Measurements from ENCODE around the gene KIF21B. TPM values are rescaled to one million over a fixed set of nuclear protein-coding genes. Genes with fewer than 3 reads are reported as not detected.

KIF21B gene
- polyA plus RNA-seq, 1 experiment, result 0.10 TPM

DNA sequence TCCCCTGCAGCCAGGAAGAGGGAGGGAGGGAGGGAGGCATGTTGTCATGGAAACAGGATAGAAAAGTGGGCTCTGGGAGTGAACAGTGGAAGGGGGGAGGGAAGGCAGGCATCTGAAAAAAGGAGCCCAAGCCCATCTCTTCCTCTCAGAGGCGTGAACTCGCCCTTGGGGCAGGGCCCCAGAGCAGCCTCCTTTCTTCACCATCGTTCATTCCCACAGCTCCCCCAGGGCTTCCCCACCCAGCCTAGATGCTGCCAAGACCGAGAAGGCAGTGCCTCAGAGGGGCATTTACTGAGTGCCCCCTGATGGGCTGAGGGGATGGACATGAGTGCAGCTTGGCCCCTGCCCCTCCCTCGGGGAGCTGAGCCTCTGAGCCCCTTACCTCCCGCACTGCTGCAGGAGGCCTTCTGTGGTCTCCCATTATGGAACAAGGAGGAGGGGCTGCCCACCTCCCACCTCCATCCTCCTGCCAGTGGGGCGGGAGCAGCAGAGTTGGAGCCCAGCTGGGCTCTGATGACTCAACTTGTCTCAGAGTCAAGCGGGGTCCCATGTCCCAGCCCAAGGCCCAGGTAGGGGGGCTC lies 39.1 kb upstream of the KIF21B start:
- ChIA-PET POLR2A (no interaction called here), CTCF (no interaction called here)
- no peak for TF ChIP-seq CTCF (IDR thresholded peaks at IDR 0.05; ENCODE audit: insufficient read depth, low read depth, low read length)
- Histone ChIP-seq H3K4me3 (ENCODE audit: low read depth, low read length) (no peak overlapping the region), H3K27me3 (ENCODE audit: control insufficient read depth, insufficient read depth, low read length) (peaks cover 2% of the 10 kb centered on the region; the same call in 1 of the 2 replicates), H3K36me3 (ENCODE audit: control insufficient read depth, insufficient read depth, low read length) (no peaks in the 10 kb centered on the region)
- DNase-seq (ENCODE audit: low read depth), result no peak

DNA sequence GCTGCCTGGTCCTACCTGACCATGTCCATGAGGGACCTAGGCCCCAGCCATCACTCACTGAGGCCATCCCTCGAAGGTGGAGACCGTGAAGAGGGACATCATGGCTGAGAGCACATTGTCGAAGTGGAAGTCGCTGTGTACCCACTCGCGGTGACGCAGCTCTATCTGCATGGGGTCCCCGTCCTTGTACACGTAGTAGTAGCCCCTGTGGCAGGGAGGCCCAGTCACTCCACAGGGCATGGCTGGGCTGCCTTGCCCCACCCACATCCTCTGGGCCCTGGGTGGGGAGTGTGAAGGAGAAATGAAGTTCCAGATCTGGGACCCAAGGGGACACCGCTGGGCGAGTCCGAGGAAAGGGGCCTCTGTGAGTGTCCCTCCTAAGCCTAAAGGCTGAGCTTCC lies 38.4 kb upstream of the KIF21B start:
- ChIA-PET POLR2A (no interaction called here), CTCF (no interaction called here)
- no peaks in the 10 kb centered on the region for H3K36me3 ChIP-seq (ENCODE audit: control insufficient read depth, insufficient read depth, low read length)
- TF ChIP-seq CTCF (IDR thresholded peaks at IDR 0.05; ENCODE audit: insufficient read depth, low read depth, low read length), result no peak
- no peak overlapping the region for H3K4me3 ChIP-seq (ENCODE audit: low read depth, low read length)
- peaks cover 2% of the 10 kb centered on the region; the same call in 1 of the 2 replicates for H3K27me3 ChIP-seq (ENCODE audit: control insufficient read depth, insufficient read depth, low read length)
- no peak for DNase-seq (ENCODE audit: low read depth)

DNA sequence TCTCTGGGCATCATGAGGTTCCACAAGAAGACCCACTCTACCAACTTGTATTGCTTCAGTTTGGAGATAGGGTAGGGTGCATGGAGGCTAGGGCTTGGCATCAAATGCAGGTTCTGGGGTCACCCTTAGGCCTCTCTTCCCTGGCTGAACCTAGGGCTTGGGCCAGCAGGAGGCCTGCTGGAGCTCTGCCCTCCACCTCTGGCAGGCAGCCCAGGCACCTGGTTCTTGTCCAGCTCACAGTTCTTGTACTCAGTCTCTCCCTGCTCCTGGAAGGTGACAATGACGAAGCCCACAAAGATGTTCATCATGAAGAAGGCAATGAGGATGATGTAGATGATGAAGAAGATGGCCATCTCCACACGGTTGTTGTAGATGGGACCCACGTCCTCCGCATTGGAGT lies 37.5 kb upstream of the KIF21B start:
- peaks cover 5% of the 10 kb centered on the region for H3K27me3 ChIP-seq (ENCODE audit: control insufficient read depth, insufficient read depth, low read length)
- no peaks in the 10 kb centered on the region for H3K36me3 ChIP-seq (ENCODE audit: control insufficient read depth, insufficient read depth, low read length)
- CTCF ChIA-PET, result no interaction called here
- DNase-seq (ENCODE audit: low read depth), result no peak
- no peak for TF ChIP-seq CTCF (IDR thresholded peaks at IDR 0.05; ENCODE audit: insufficient read depth, low read depth, low read length)
- no peak overlapping the region for H3K4me3 ChIP-seq (ENCODE audit: low read depth, low read length)
- POLR2A ChIA-PET, result no interaction called here

GRCh38 chr1:201060586-201060985 lies 37.1 kb upstream of the KIF21B start:
- TF ChIP-seq CTCF (IDR thresholded peaks at IDR 0.05; ENCODE audit: insufficient read depth, low read depth, low read length), result no peak
- POLR2A ChIA-PET, result no interaction called here
- no peaks in the 10 kb centered on the region for H3K36me3 ChIP-seq (ENCODE audit: control insufficient read depth, insufficient read depth, low read length)
- DNase-seq (ENCODE audit: low read depth), result no peak
- peaks cover 7% of the 10 kb centered on the region for H3K27me3 ChIP-seq (ENCODE audit: control insufficient read depth, insufficient read depth, low read length)
- H3K4me3 ChIP-seq (ENCODE audit: low read depth, low read length), result no peak overlapping the region
- CTCF ChIA-PET, result interaction anchor here (0.7 kb wide), 1 partner anchor 162 kb away, joined by 3 read pairs; no protein-coding TSS in a partner anchor

DNA sequence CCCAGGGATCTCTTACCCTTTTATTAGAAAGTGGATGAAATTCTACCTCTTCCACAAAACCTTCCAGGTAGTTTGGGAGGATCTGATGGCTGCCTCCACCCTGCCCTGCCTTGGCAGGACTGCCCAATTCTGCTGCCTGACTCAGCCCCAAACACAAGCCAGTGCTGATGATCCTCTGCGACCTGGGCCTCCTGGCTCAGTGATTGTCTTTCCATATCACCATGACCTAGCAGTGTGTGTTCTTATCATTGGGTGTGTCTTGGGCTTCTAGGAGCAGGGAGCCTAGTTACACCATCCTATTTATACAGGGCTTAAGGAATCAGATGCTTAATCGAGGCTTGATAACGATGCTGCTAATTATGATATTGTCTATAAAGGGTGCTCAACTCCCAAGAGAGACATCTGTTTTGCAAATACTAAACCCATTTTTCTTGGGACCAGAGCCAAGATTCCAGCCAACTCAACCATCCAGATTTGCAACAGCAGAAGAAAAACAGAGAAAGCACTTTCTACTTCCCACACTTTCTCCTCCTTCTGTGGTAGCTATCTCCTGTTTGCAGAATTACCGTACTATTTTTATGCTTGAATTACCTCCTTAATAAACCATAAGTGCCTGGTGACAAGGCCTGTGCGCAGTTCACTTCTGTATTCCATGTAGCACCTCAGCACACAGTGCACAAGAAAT lies 36.5 kb upstream of the KIF21B start:
- TF ChIP-seq CTCF (IDR thresholded peaks at IDR 0.05; ENCODE audit: insufficient read depth, low read depth, low read length), result no peak
- CTCF ChIA-PET, result interaction anchor here (0.6 to 1.6 kb wide), 3 partner anchors 26 to 501 kb away, joined by 3 read pairs; no protein-coding TSS in a partner anchor
- peaks cover 9% of the 10 kb centered on the region for H3K27me3 ChIP-seq (ENCODE audit: control insufficient read depth, insufficient read depth, low read length)
- no peaks in the 10 kb centered on the region for H3K36me3 ChIP-seq (ENCODE audit: control insufficient read depth, insufficient read depth, low read length)
- H3K4me3 ChIP-seq (ENCODE audit: low read depth, low read length), result no peak overlapping the region
- POLR2A ChIA-PET, result no interaction called here
- no peak for DNase-seq (ENCODE audit: low read depth)

Data from BJ (cell line).